Loucy (cell line): ENCODE data around the gene RASGRP2.

Experiments
- H2AFZ ChIP-seq: fragments of 200-600 bp; sonication (generic); 2 replicates; pipeline ENCODE4 v1.6.0; 2016; ENCODE audit warnings: antibody characterized with exemption, mild to moderate bottlenecking, low read length, moderate library complexity
- H3F3A ChIP-seq: fragments of 200-600 bp; 2 replicates; pipeline ENCODE4 v1.6.0; 2016; ENCODE audit warnings: antibody characterized with exemption, low read depth, mild to moderate bottlenecking
- H3K27me3 ChIP-seq: fragments of 200-600 bp; sonication (generic); 2 replicates; pipeline ENCODE4 v1.6.1; 2014; ENCODE audit warnings: low read length, mild to moderate bottlenecking; ENCODE audit not compliant: insufficient read depth, poor library complexity, severe bottlenecking
- H3K36me3 ChIP-seq: fragments of 200-600 bp; sonication (generic); 2 replicates; pipeline ENCODE4 v1.6.1; 2016; ENCODE audit warnings: low read length; ENCODE audit not compliant: insufficient read depth
- H3K4me1 ChIP-seq: fragments of 200-600 bp; sonication (generic); 2 replicates; pipeline ENCODE4 v1.5.1; 2014; ENCODE audit warnings: low read length, mild to moderate bottlenecking; ENCODE audit not compliant: insufficient read depth, poor library complexity, severe bottlenecking
- H3K4me2 ChIP-seq: fragments of 200-600 bp; sonication (generic); 2 replicates; pipeline ENCODE4 v1.6.0; 2014; ENCODE audit warnings: antibody characterized with exemption, low read length, low read depth, mild to moderate bottlenecking; ENCODE audit not compliant: poor library complexity, severe bottlenecking
- H3K4me3 ChIP-seq: fragments of 200-600 bp; sonication (generic); 2 replicates; pipeline ENCODE4 v1.5.1; 2014; ENCODE audit warnings: low read length, mild to moderate bottlenecking, mixed read lengths; ENCODE audit not compliant: poor library complexity, severe bottlenecking
- H3K79me2 ChIP-seq: fragments of 200-600 bp; sonication (generic); 2 replicates; pipeline ENCODE4 v1.6.1; 2014; ENCODE audit warnings: low read length; ENCODE audit not compliant: insufficient read depth
- H3K9ac ChIP-seq: fragments of 200-600 bp; sonication (generic); 2 replicates; pipeline ENCODE4 v1.6.0; 2014; ENCODE audit warnings: mild to moderate bottlenecking, low read depth, low read length, moderate library complexity; ENCODE audit not compliant: poor library complexity, severe bottlenecking
- H3K9me2 ChIP-seq: fragments of 200-600 bp; sonication (generic); replicated peaks from 2 replicates; pipeline ENCODE4 v1.6.1; 2016; ENCODE audit warnings: low read depth, low read length, mixed read lengths
- H3K9me3 ChIP-seq: fragments of 200-600 bp; sonication (generic); 2 replicates; pipeline ENCODE4 v1.6.1; 2014; ENCODE audit warnings: mild to moderate bottlenecking, antibody characterized with exemption, low read length, low read depth; ENCODE audit not compliant: insufficient read depth
- H4K20me1 ChIP-seq: fragments of 200-600 bp; sonication (generic); 2 replicates; pipeline ENCODE4 v1.6.0; 2014; ENCODE audit warnings: antibody characterized with exemption, low read length, mild to moderate bottlenecking; ENCODE audit not compliant: insufficient read depth, poor library complexity, severe bottlenecking
- CTCF ChIP-seq: fragments of 200-600 bp; sonication (generic); conservative IDR thresholded peaks from 2 replicates; pipeline ENCODE4 v1.5.1; 2014; ENCODE audit warnings: mild to moderate bottlenecking, antibody characterized with exemption, low read length
- EZH2phosphoT487 ChIP-seq: fragments of 200-600 bp; IDR thresholded peaks from 2 replicates; pipeline ENCODE4 v1.6.1; 2018; ENCODE audit warnings: antibody characterized with exemption, mild to moderate bottlenecking, moderate library complexity, borderline replicate concordance

RASGRP2 gene

DNA sequence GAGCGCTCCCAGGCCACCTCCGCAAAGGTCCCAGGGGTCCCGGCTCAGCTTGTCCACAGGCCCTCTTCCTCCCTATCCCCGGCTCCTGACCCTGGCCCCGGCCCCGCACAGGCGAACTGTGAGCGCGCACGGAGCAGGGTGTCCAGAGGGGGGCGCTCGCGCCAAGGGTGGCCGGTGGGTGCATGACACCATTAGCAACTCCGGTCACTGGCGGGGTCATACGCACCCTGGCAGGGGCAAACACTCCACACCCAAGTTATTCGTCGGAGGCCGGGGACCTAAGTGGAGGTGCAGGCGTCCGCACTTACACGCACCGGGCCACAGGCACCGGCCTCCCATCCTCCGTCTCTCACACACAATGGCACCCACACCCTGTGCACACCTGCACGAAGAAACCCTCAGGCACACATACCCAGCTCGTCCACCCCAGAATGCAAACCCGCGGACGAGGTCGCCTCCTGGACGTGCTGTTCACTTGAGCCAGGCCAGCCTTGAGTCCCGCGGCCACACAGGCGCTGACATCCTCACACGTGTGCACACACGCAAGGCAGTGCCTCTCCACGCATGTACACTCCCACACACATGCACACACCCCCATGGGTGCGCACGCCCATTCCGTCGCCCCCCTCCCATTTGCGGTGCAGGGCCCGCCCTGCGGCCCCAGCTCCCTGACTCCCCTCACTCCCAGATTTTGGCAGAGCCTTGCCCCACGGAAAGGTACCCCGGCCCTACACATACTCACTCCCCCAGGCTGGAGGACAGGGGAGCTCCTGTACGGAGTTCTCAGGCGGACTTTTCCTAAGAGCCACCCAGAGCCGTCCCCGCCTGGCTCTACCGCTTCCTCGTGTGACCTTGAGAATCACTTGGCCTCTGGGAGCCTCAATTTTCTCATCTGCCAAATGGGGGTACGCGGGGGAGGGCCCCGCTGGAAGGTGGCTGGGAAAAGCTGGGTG, at the start of gene RASGRP2:
Gene RASGRP2 (minus strand): TSS at position 552 of the 953 bp plus-strand sequence. CDS start 1,276 bp downstream, outside the sequence.
- peaks cover 34% of the 10 kb centered on the region for H3K79me2 ChIP-seq
- peaks cover 4% of the 10 kb centered on the region for H3F3A ChIP-seq
- peak within 1 kb of the TSS; percentile 99 for H3K9ac ChIP-seq
- peak within 1 kb of the TSS; percentile 78 for H2AFZ ChIP-seq
- peak; percentile 80 for TF ChIP-seq CTCF
- TF ChIP-seq EZH2phosphoT487, result no peak
- H3K4me2 ChIP-seq, result peak within 1 kb of the TSS; percentile 95
- peaks cover 10% of the 10 kb centered on the region for H4K20me1 ChIP-seq
- H3K36me3 ChIP-seq, result no peaks in the 10 kb centered on the region; the same call in 1 of the 2 replicates
- no peaks in the 10 kb centered on the region for H3K27me3 ChIP-seq
- H3K4me3 ChIP-seq, result peak within 1 kb of the TSS; percentile 93
- no peaks in the 10 kb centered on the region for H3K9me3 ChIP-seq
- H3K4me1 ChIP-seq, result peaks cover 52% of the 10 kb centered on the region
- H3K9me2 ChIP-seq, result no peaks in the 10 kb centered on the region

DNA sequence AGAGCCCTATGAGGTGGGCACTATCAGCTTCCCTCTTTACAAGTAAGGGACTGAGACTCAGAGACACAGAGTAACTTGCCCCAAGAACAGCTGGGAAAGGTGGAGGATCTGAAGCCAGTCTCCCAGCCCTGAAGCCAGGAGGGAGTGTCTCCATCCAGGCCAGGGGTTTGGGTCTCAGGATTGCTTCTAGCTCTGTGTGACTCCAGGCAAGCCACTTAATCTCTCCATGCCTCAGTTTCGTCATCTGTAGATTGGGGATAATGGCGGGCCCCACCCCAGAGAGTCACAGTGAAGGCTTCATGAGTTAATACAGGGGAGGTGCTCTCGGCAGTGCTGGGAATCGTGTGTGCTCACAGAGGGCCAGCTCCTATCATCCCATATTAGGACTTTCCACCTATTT, 48.5 kb upstream of the RASGRP2 start:
- TF ChIP-seq CTCF (no peak), EZH2phosphoT487 (no peak)
- H3K4me2 ChIP-seq, result no peak overlapping the region
- no peaks in the 10 kb centered on the region for H3K36me3 ChIP-seq
- no peak overlapping the region for H3K4me3 ChIP-seq
- peaks cover 35% of the 10 kb centered on the region for H3K4me1 ChIP-seq
- H3K9me3 ChIP-seq, result no peaks in the 10 kb centered on the region
- H3K27me3 ChIP-seq, result no peaks in the 10 kb centered on the region
- no peak overlapping the region for H3K9ac ChIP-seq
- H4K20me1 ChIP-seq, result no peaks in the 10 kb centered on the region
- H3K9me2 ChIP-seq, result no peaks in the 10 kb centered on the region
- peaks cover 2% of the 10 kb centered on the region; the same call in 1 of the 2 replicates for H3F3A ChIP-seq
- H3K79me2 ChIP-seq, result no peaks in the 10 kb centered on the region
- H2AFZ ChIP-seq, result no peak overlapping the region

- Histone ChIP-seq H2AFZ (no peak overlapping the region), H3K9me3 (no peaks in the 10 kb centered on the region), H3K4me1 (peaks cover 29% of the 10 kb centered on the region), H3K27me3 (no peaks in the 10 kb centered on the region), H3K4me3 (no peak overlapping the region), H3K9ac (no peak overlapping the region), H3K4me2 (no peak overlapping the region), H3K36me3 (no peaks in the 10 kb centered on the region), H3K79me2 (no peaks in the 10 kb centered on the region), H3K9me2 (no peaks in the 10 kb centered on the region), H4K20me1 (no peaks in the 10 kb centered on the region), H3F3A (peaks cover 2% of the 10 kb centered on the region; the same call in 1 of the 2 replicates)
- TF ChIP-seq EZH2phosphoT487 (no peak), CTCF (no peak)
Observed at GRCh38 chr11:64791781-64792291, 47.9 kb upstream of the RASGRP2 start.
